WTC11 (cell line): Measurements from ENCODE around the gene RASA2. TPM values are rescaled to one million over a fixed set of nuclear protein-coding genes. Genes with fewer than 3 reads are reported as not detected.
A peak's percentile ranks its signal among the peaks of the same experiment; 100 is the strongest.

Experiments
- ATAC-seq: fragments of 200-7000 bp; cut with Tn5 transposase; 2 replicates; pipeline ENCODE4 v1.10.0; 2021; ENCODE audit warnings: mild to moderate bottlenecking, moderate library complexity
- CTCF ChIA-PET: fragments of 300-600 bp; sonication (Branson Sonifier 250); formaldehyde crosslinking; loops from one replicate; lab custom pipeline; 2021; ENCODE audit warnings: antibody characterized with exemption; lab: Charles Lee
- POLR2A ChIA-PET: fragments of 350-600 bp; sonication (Branson Sonifier 250); formaldehyde crosslinking; loops from one replicate; lab custom pipeline; 2021; ENCODE audit warnings: antibody characterized with exemption; lab: Charles Lee
- DNase-seq: peaks from one replicate; pipeline ENCODE4 v3.0.0; 2021; ENCODE audit warnings: low spot score
- H3K27ac Mint-ChIP-seq: 2 replicates; pipeline ENCODE4 v1.8.0; 2021; ENCODE audit warnings: mixed read lengths
- H3K27me3 Mint-ChIP-seq: 2 replicates; pipeline ENCODE4 v1.8.0; 2021; ENCODE audit warnings: low read depth, mild to moderate bottlenecking, moderate library complexity, mixed read lengths
- H3K36me3 Mint-ChIP-seq: 2 replicates; pipeline ENCODE4 v1.8.0; 2021; ENCODE audit warnings: mixed read lengths
- H3K4me1 Mint-ChIP-seq: 2 replicates; pipeline ENCODE4 v1.8.0; 2022; ENCODE audit warnings: mixed read lengths
- H3K4me3 Mint-ChIP-seq: 2 replicates; pipeline ENCODE4 v1.8.0; 2021; ENCODE audit warnings: mild to moderate bottlenecking, moderate library complexity, mixed read lengths
- H3K9me3 Mint-ChIP-seq: 2 replicates; pipeline ENCODE4 v1.8.0; 2021; ENCODE audit warnings: mixed read lengths
- ATF1 ChIP-seq: sonication (generic); formaldehyde crosslinking; IDR thresholded peaks from 2 replicates; pipeline ENCODE4 v1.8.1; 2023; ENCODE audit warnings: mild to moderate bottlenecking, moderate library complexity, missing genetic modification reagents
- CREB1 ChIP-seq: sonication (generic); formaldehyde crosslinking; IDR thresholded peaks from 2 replicates; pipeline ENCODE4 v1.8.0; 2023; ENCODE audit warnings: mild to moderate bottlenecking, missing genetic modification reagents
- ELF4 ChIP-seq: sonication (generic); formaldehyde crosslinking; IDR thresholded peaks from 2 replicates; pipeline ENCODE4 v1.8.1; 2022; ENCODE audit warnings: low read depth, mild to moderate bottlenecking, moderate library complexity, missing genetic modification reagents
- EMX1 ChIP-seq: fragments of 250-450 bp; sonication (Bioruptor Pico); IDR thresholded peaks from 2 replicates; pipeline ENCODE4 v1.8.0; 2021; ENCODE audit warnings: mild to moderate bottlenecking
- JAZF1 ChIP-seq: fragments of 250-450 bp; sonication (Bioruptor Pico); IDR thresholded peaks from 2 replicates; pipeline ENCODE4 v1.9.0; 2021; ENCODE audit warnings: moderate library complexity, mild to moderate bottlenecking, inconsistent platforms
- KAT7 ChIP-seq: sonication (generic); formaldehyde crosslinking; IDR thresholded peaks from 2 replicates; pipeline ENCODE4 v1.8.1; 2023; ENCODE audit warnings: missing genetic modification reagents, mild to moderate bottlenecking, borderline replicate concordance
- MYBL2 ChIP-seq: sonication (generic); formaldehyde crosslinking; IDR thresholded peaks from 2 replicates; pipeline ENCODE4 v1.8.1; 2023; ENCODE audit warnings: mild to moderate bottlenecking, moderate library complexity, missing genetic modification reagents
- NFATC4 ChIP-seq: fragments of 250-450 bp; sonication (Bioruptor Pico); IDR thresholded peaks from 2 replicates; pipeline ENCODE4 v1.9.0; 2021; ENCODE audit warnings: mild to moderate bottlenecking
- NFE2L1 ChIP-seq: sonication (generic); formaldehyde crosslinking; IDR thresholded peaks from 2 replicates; pipeline ENCODE4 v1.8.1; 2023; ENCODE audit warnings: missing genetic modification reagents
- NR3C1 ChIP-seq: sonication (generic); formaldehyde crosslinking; conservative IDR thresholded peaks from 2 replicates; pipeline ENCODE4 v1.8.1; 2023; ENCODE audit warnings: low read depth, mild to moderate bottlenecking, missing genetic modification reagents
- OVOL2 ChIP-seq: fragments of 250-450 bp; sonication (Bioruptor Pico); IDR thresholded peaks from 2 replicates; pipeline ENCODE4 v1.9.0; 2021; ENCODE audit warnings: mild to moderate bottlenecking, borderline replicate concordance
- SP1 ChIP-seq: sonication (generic); formaldehyde crosslinking; conservative IDR thresholded peaks from 2 replicates; pipeline ENCODE4 v1.8.1; 2022; ENCODE audit warnings: missing genetic modification reagents
- TEAD1 ChIP-seq: sonication (generic); formaldehyde crosslinking; IDR thresholded peaks from 2 replicates; pipeline ENCODE4 v1.8.0; 2022; ENCODE audit warnings: mild to moderate bottlenecking, missing genetic modification reagents
- ZBTB21 ChIP-seq: sonication (generic); formaldehyde crosslinking; IDR thresholded peaks from 2 replicates; pipeline ENCODE4 v1.8.1; 2023; ENCODE audit warnings: mild to moderate bottlenecking, missing genetic modification reagents, borderline replicate concordance
- ZNF121 ChIP-seq: sonication (generic); formaldehyde crosslinking; IDR thresholded peaks from 2 replicates; pipeline ENCODE4 v1.8.0; 2023; ENCODE audit warnings: missing genetic modification reagents
- ZNF263 ChIP-seq: sonication (generic); formaldehyde crosslinking; IDR thresholded peaks from 2 replicates; pipeline ENCODE4 v1.8.1; 2022; ENCODE audit warnings: low read depth, mild to moderate bottlenecking, moderate library complexity, missing genetic modification reagents
- ZNF396 ChIP-seq: fragments of 250-450 bp; sonication (Bioruptor Pico); IDR thresholded peaks from 2 replicates; pipeline ENCODE4 v1.8.0; 2021; ENCODE audit warnings: mild to moderate bottlenecking, moderate library complexity, borderline replicate concordance
- total RNA-seq: library from RNA; stranded (reverse); gene quantifications from 3 replicates; pipeline ENCODE4 v1.2.3, GENCODE V29; 2021
- TF ChIP-seq, protein P1 (sequence below): fragments of 200-600 bp; IDR thresholded peaks from 2 replicates; pipeline ENCODE4 v1.8.0; 2022; ENCODE audit warnings: antibody characterized with exemption
- TF ChIP-seq, protein P2 (sequence below): fragments of 250-450 bp; sonication (Bioruptor Pico); IDR thresholded peaks from 2 replicates; pipeline ENCODE4 v1.9.0; 2021; ENCODE audit warnings: moderate library complexity, mild to moderate bottlenecking, inconsistent platforms, borderline replicate concordance
- TF ChIP-seq, protein P3 (sequence below): sonication (generic); formaldehyde crosslinking; IDR thresholded peaks from 2 replicates; pipeline ENCODE4 v1.8.0; 2023; ENCODE audit warnings: missing genetic modification reagents
- TF ChIP-seq, protein P4 (sequence below): fragments of 250-450 bp; sonication (Bioruptor Pico); IDR thresholded peaks from 2 replicates; pipeline ENCODE4 v1.9.0; 2021; ENCODE audit warnings: mild to moderate bottlenecking, borderline replicate concordance
- TF ChIP-seq, protein P5 (sequence below): sonication (generic); formaldehyde crosslinking; IDR thresholded peaks from 2 replicates; pipeline ENCODE4 v1.8.1; 2023; ENCODE audit warnings: mild to moderate bottlenecking, missing genetic modification reagents
- TF ChIP-seq, protein P6 (sequence below): sonication (generic); formaldehyde crosslinking; conservative IDR thresholded peaks from 2 replicates; pipeline ENCODE4 v1.8.1; 2022; ENCODE audit warnings: mild to moderate bottlenecking, missing genetic modification reagents

The RASA2 gene
- total RNA-seq, 1 experiment from 2014 or later, result 13.9 TPM

DNA sequence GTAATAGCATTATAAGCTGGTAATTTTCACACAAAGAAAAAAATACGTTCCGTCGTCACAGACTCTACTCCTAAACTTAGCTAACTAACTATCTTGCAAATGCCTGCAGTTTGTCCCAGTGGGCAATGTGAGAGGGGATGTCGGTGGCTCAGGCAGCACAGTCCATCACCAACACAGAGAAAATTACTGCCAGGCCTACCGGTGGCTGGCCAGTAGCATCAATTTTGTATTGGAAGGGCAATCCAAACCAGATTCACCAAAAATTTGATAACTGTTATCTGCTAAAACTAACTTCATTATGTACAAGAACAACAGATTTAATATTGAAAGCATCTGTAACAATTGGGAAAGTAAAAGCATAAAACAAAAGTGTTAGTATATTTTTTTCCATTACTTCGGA lies 37.4 kb upstream of the RASA2 start:
- no peak for ATAC-seq
- H3K4me3 Mint-ChIP-seq, result no peak overlapping the region
- CTCF ChIA-PET, result interaction anchor here (0.6 to 2.8 kb wide), 6 partner anchors 8 to 146 kb away, joined by 4 to 18 read pairs (median 7); no protein-coding TSS in a partner anchor

DNA sequence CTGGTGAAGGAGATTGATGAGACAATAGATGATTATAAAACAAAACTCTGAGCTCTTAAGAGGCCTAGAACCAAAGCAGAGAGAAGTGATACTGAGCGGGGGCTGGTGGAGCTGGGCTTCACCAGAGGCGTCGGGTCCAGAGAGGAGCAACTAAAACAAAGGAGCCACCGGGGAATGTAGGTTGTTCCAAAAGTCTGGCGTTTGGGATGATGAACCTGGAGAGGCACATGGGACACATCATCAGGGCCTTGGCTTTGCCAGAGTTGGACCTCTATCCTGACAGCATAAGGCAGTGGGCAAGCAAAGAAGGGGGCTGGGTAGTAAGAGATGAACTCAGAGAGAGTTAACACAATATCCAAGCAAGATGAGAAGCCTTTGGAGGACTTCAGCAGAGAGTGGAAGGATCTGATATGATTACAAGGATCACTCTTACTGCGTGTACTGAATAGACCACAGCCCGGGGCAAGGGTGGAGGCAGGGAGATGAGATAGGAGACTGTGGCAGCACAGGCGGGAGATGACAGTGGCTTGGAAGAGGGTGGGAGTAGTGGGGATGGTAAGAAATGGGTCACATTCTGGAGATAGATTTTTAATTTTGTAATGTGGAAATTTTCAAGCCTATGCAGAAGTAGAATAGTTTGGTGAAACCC lies 36.0 kb upstream of the RASA2 start:
- CTCF ChIA-PET, result interaction anchor here (1.1 to 2.8 kb wide), 6 partner anchors 9 to 147 kb away, joined by 3 to 18 read pairs (median 7); no protein-coding TSS in a partner anchor
- no peak overlapping the region; the same call in 1 of the 2 replicates for H3K27ac Mint-ChIP-seq

More for the DNA sequence above, 37.4 kb upstream of the RASA2 start:
- no peaks in the 10 kb centered on the region for H3K9me3 Mint-ChIP-seq
- no peak overlapping the region for H3K27ac Mint-ChIP-seq
- DNase-seq, result no peak
- H3K36me3 Mint-ChIP-seq, result peaks cover 1% of the 10 kb centered on the region
- H3K27me3 Mint-ChIP-seq, result no peaks in the 10 kb centered on the region
- TF ChIP-seq, protein P1, sequence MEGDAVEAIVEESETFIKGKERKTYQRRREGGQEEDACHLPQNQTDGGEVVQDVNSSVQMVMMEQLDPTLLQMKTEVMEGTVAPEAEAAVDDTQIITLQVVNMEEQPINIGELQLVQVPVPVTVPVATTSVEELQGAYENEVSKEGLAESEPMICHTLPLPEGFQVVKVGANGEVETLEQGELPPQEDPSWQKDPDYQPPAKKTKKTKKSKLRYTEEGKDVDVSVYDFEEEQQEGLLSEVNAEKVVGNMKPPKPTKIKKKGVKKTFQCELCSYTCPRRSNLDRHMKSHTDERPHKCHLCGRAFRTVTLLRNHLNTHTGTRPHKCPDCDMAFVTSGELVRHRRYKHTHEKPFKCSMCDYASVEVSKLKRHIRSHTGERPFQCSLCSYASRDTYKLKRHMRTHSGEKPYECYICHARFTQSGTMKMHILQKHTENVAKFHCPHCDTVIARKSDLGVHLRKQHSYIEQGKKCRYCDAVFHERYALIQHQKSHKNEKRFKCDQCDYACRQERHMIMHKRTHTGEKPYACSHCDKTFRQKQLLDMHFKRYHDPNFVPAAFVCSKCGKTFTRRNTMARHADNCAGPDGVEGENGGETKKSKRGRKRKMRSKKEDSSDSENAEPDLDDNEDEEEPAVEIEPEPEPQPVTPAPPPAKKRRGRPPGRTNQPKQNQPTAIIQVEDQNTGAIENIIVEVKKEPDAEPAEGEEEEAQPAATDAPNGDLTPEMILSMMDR, result no peak
- TF ChIP-seq, protein P2, sequence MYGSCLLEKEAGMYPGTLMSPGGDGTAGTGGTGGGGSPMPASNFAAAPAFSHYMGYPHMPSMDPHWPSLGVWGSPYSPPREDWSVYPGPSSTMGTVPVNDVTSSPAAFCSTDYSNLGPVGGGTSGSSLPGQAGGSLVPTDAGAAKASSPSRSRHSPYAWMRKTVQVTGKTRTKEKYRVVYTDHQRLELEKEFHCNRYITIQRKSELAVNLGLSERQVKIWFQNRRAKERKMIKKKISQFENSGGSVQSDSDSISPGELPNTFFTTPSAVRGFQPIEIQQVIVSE (CRISPR knock-in tag), result no peak
- TF ChIP-seq, protein P3, sequence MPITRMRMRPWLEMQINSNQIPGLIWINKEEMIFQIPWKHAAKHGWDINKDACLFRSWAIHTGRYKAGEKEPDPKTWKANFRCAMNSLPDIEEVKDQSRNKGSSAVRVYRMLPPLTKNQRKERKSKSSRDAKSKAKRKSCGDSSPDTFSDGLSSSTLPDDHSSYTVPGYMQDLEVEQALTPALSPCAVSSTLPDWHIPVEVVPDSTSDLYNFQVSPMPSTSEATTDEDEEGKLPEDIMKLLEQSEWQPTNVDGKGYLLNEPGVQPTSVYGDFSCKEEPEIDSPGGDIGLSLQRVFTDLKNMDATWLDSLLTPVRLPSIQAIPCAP (CRISPR knock-in tag), result no peak
- TF ChIP-seq EMX1 (CRISPR knock-in tag) (no peak), CREB1 (CRISPR knock-in tag) (no peak), ELF4 (no peak)
- H3K4me1 Mint-ChIP-seq, result peaks cover 4% of the 10 kb centered on the region
- POLR2A ChIA-PET, result no interaction called here

DNA sequence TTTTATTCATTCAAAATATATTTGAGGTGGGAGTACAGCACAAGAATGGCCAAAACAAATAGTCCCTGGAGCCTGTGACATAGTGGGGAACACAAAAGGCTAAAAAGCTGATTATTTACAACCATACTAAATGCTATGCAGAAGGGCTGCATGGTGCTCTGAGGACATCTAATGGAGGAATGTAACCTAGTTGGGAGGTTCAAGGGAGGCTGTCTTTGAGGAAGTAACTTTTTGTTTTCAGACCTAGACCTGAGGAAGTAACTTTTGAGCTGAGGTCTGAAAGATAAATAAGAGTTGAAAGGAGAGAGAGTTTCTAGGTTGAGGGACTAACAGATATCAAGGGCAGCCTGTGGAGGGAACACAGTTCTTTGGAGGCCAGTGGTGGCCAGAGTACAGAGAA lies 34.8 kb upstream of the RASA2 start:
- Mint-ChIP-seq H3K27me3 (peaks cover 4% of the 10 kb centered on the region; the same call in 1 of the 2 replicates), H3K4me3 (no peak overlapping the region), H3K4me1 (peaks cover 14% of the 10 kb centered on the region), H3K36me3 (no peaks in the 10 kb centered on the region), H3K27ac (no peak overlapping the region), H3K9me3 (no peaks in the 10 kb centered on the region)
- ATAC-seq, result peak; percentile 68
- TF ChIP-seq JAZF1 (CRISPR knock-in tag), result no peak
- TF ChIP-seq, protein P3 (CRISPR knock-in tag), result no peak
- TF ChIP-seq MYBL2 (CRISPR knock-in tag), result no peak
- TF ChIP-seq, protein P4, sequence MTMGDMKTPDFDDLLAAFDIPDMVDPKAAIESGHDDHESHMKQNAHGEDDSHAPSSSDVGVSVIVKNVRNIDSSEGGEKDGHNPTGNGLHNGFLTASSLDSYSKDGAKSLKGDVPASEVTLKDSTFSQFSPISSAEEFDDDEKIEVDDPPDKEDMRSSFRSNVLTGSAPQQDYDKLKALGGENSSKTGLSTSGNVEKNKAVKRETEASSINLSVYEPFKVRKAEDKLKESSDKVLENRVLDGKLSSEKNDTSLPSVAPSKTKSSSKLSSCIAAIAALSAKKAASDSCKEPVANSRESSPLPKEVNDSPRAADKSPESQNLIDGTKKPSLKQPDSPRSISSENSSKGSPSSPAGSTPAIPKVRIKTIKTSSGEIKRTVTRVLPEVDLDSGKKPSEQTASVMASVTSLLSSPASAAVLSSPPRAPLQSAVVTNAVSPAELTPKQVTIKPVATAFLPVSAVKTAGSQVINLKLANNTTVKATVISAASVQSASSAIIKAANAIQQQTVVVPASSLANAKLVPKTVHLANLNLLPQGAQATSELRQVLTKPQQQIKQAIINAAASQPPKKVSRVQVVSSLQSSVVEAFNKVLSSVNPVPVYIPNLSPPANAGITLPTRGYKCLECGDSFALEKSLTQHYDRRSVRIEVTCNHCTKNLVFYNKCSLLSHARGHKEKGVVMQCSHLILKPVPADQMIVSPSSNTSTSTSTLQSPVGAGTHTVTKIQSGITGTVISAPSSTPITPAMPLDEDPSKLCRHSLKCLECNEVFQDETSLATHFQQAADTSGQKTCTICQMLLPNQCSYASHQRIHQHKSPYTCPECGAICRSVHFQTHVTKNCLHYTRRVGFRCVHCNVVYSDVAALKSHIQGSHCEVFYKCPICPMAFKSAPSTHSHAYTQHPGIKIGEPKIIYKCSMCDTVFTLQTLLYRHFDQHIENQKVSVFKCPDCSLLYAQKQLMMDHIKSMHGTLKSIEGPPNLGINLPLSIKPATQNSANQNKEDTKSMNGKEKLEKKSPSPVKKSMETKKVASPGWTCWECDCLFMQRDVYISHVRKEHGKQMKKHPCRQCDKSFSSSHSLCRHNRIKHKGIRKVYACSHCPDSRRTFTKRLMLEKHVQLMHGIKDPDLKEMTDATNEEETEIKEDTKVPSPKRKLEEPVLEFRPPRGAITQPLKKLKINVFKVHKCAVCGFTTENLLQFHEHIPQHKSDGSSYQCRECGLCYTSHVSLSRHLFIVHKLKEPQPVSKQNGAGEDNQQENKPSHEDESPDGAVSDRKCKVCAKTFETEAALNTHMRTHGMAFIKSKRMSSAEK (CRISPR knock-in tag), result no peak
- TF ChIP-seq TEAD1 (CRISPR knock-in tag), result no peak
- no peak for TF ChIP-seq ZNF263 (CRISPR knock-in tag)
- no peak for TF ChIP-seq NFE2L1 (CRISPR knock-in tag)
- no peak for TF ChIP-seq ZBTB21 (CRISPR knock-in tag)
- TF ChIP-seq ZNF396 (CRISPR knock-in tag), result no peak
- no peak for TF ChIP-seq NR3C1 (CRISPR knock-in tag)
- TF ChIP-seq NFATC4 (CRISPR knock-in tag), result no peak
- TF ChIP-seq, protein P5, sequence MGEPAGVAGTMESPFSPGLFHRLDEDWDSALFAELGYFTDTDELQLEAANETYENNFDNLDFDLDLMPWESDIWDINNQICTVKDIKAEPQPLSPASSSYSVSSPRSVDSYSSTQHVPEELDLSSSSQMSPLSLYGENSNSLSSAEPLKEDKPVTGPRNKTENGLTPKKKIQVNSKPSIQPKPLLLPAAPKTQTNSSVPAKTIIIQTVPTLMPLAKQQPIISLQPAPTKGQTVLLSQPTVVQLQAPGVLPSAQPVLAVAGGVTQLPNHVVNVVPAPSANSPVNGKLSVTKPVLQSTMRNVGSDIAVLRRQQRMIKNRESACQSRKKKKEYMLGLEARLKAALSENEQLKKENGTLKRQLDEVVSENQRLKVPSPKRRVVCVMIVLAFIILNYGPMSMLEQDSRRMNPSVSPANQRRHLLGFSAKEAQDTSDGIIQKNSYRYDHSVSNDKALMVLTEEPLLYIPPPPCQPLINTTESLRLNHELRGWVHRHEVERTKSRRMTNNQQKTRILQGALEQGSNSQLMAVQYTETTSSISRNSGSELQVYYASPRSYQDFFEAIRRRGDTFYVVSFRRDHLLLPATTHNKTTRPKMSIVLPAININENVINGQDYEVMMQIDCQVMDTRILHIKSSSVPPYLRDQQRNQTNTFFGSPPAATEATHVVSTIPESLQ (CRISPR knock-in tag), result no peak
- TF ChIP-seq KAT7, result no peak
- TF ChIP-seq, protein P6, sequence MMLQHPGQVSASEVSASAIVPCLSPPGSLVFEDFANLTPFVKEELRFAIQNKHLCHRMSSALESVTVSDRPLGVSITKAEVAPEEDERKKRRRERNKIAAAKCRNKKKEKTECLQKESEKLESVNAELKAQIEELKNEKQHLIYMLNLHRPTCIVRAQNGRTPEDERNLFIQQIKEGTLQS (CRISPR knock-in tag), result no peak
- TF ChIP-seq OVOL2 (CRISPR knock-in tag), result no peak
- no peak for TF ChIP-seq SP1 (CRISPR knock-in tag)
- CTCF ChIA-PET, result interaction anchor here (0.6 to 6.1 kb wide), 20 partner anchors 8 to 220 kb away, joined by 3 to 119 read pairs (median 4); partner anchors contain the start of gene PXYLP1
- POLR2A ChIA-PET, result no interaction called here
- no peak for DNase-seq

More for the DNA sequence above, 36.0 kb upstream of the RASA2 start:
- Mint-ChIP-seq H3K36me3 (no peaks in the 10 kb centered on the region), H3K9me3 (no peaks in the 10 kb centered on the region), H3K4me3 (no peak overlapping the region), H3K27me3 (no peaks in the 10 kb centered on the region), H3K4me1 (peaks cover 8% of the 10 kb centered on the region)
- no peak for ATAC-seq
- POLR2A ChIA-PET, result no interaction called here
- DNase-seq, result no peak
- no peak for TF ChIP-seq ATF1
- TF ChIP-seq ZNF121, result no peak
